ENCODE measurements around the gene LHX4. TPM values are rescaled to one million over a fixed set of nuclear protein-coding genes. Genes with fewer than 3 reads are reported as not detected.
A peak's percentile ranks its signal among the peaks of the same experiment; 100 is the strongest.

The LHX4 gene
- total and polyA plus RNA-seq, 2 of the 13 experiments (the other 11 are each of a cell fraction or from before 2014, with no cell fraction given), result 0.03 to 0.07 TPM

DNA sequence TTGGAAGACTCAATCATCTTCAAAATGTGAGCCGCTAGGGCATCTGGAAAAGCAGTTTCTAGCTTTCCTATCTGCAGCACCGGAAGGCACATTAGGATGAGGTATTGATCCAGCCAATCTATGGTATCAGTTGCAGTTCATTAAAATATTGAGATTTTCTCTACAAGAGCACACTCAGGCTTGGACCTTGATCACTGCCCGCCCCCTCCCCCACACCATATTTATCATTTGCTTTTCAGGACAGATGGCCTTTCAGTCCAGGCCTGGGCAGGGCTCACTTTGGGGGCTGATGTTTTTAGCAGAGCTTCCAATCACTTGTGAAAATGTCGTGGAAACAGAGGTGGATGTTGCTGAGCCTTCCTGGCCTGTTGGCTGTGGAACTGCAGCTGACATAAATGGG, 17.5 kb downstream of the LHX4 start (continued):
- TF ChIP-seq, protein P1, sequence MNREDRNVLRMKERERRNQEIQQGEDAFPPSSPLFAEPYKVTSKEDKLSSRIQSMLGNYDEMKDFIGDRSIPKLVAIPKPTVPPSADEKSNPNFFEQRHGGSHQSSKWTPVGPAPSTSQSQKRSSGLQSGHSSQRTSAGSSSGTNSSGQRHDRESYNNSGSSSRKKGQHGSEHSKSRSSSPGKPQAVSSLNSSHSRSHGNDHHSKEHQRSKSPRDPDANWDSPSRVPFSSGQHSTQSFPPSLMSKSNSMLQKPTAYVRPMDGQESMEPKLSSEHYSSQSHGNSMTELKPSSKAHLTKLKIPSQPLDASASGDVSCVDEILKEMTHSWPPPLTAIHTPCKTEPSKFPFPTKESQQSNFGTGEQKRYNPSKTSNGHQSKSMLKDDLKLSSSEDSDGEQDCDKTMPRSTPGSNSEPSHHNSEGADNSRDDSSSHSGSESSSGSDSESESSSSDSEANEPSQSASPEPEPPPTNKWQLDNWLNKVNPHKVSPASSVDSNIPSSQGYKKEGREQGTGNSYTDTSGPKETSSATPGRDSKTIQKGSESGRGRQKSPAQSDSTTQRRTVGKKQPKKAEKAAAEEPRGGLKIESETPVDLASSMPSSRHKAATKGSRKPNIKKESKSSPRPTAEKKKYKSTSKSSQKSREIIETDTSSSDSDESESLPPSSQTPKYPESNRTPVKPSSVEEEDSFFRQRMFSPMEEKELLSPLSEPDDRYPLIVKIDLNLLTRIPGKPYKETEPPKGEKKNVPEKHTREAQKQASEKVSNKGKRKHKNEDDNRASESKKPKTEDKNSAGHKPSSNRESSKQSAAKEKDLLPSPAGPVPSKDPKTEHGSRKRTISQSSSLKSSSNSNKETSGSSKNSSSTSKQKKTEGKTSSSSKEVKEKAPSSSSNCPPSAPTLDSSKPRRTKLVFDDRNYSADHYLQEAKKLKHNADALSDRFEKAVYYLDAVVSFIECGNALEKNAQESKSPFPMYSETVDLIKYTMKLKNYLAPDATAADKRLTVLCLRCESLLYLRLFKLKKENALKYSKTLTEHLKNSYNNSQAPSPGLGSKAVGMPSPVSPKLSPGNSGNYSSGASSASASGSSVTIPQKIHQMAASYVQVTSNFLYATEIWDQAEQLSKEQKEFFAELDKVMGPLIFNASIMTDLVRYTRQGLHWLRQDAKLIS (CRISPR knock-in tag; IDR thresholded peaks at IDR 0.05), result no peak
- TF ChIP-seq ZNF572 (CRISPR knock-in tag; IDR thresholded peaks at IDR 0.05) (no peak), SALL1 (CRISPR knock-in tag; IDR thresholded peaks at IDR 0.05) (0 out of 2 replicates have a peak, but pooled peaks have one; percentile 7), MTA3 (CRISPR knock-in tag; IDR thresholded peaks at IDR 0.05) (no peak), ZNF234 (CRISPR knock-in tag; conservative IDR thresholded peaks at IDR 0.05) (no peak), PCBP2 (optimal IDR thresholded peaks at IDR 0.05; ENCODE audit: low read depth, low read length, poor library complexity, severe bottlenecking) (no peak)
- TF ChIP-seq, protein P2, sequence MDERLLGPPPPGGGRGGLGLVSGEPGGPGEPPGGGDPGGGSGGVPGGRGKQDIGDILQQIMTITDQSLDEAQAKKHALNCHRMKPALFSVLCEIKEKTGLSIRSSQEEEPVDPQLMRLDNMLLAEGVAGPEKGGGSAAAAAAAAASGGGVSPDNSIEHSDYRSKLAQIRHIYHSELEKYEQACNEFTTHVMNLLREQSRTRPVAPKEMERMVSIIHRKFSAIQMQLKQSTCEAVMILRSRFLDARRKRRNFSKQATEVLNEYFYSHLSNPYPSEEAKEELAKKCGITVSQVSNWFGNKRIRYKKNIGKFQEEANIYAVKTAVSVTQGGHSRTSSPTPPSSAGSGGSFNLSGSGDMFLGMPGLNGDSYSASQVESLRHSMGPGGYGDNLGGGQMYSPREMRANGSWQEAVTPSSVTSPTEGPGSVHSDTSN (CRISPR knock-in tag; IDR thresholded peaks at IDR 0.05), result no peak

DNA sequence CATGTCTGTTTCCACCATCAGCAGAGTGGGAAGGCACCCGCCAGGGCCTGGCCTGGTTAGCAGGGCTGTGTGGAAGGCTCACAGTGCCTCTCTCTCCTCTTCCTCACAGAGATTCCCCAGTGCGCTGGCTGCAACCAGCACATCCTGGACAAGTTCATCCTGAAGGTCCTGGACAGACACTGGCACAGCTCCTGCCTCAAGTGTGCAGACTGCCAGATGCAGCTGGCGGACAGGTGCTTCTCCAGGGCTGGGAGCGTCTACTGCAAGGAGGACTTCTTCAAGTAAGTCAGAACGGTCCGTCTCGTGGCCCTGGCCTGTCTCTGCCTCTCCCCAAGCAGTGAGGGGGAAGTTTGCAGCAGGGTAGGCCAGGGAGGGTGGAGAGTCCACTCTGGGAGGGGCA, 18.1 kb downstream of the LHX4 start:
- FAIRE-seq (no peak), DNase-seq (ENCODE audit: low spot score) (no peak), ATAC-seq (peak; percentile 27)
- no peaks in the 10 kb centered on the region for H3K36me3 ChIP-seq (replicated peaks in 1 of 2; ENCODE audit: control insufficient read depth in 1 of 2, insufficient read depth in 2 of 2, low read length in 2 of 2)
- WGBS (ENCODE audit: low lambda C conversion rate), result 67% methylated on average over 1 of the region's 7 CpGs
- peaks cover 71% of the 10 kb centered on the region for H3K4me1 ChIP-seq (ENCODE audit: insufficient read depth, low read length)
- ChIA-PET POLR2A (no interaction called here), CTCF (ENCODE audit: low intra/inter-chr PET ratio, low total read pairs) (no interaction called here)
- no peaks in the 10 kb centered on the region for H4K20me1 ChIP-seq (ENCODE audit: insufficient read depth, low read length)
- H2AFZ ChIP-seq (ENCODE audit: low read length), result no peak overlapping the region
- H3K9me3 ChIP-seq (ENCODE audit: low read length), result no peaks in the 10 kb centered on the region
- H3K27me3 ChIP-seq (ENCODE audit: control insufficient read depth in 1 of 2, insufficient read depth in 2 of 2, low read length in 2 of 2), result no peaks in the 10 kb centered on the region; a peak in 2 of 5 replicates
- BruUV-seq (replicated peaks), result no TSS peak
- H3K9ac ChIP-seq (ENCODE audit: insufficient read depth, low read depth, low read length), result no peak overlapping the region
- intact Hi-C loops (cut with micrococcal nuclease; ENCODE audit: unreplicated experiment) (loop anchor here (10.0 kb wide), 1 partner anchor 63 kb away; no protein-coding TSS in a partner anchor), in situ Hi-C loops (cut with HindIII; ENCODE audit: extremely low pct_ligation_motif_present, low pct_unique_long_range_greater_than_20kb) (no loop called here)
- H3K79me2 ChIP-seq (ENCODE audit: insufficient read depth, low read length), result no peaks in the 10 kb centered on the region
- H3K4me2 ChIP-seq (ENCODE audit: low read depth, low read length), result peak overlapping the region; percentile 45
- no peak overlapping the region for H3K27ac ChIP-seq (ENCODE audit: extremely low read length, insufficient read depth, low read length)
- H3K4me3 ChIP-seq (replicated peaks in 1 of 3; ENCODE audit: insufficient read depth in 1 of 3, low read depth in 2 of 3, low read length in 3 of 3), result peak overlapping the region in 1 of 3 experiments; percentile 33; a peak in 1 of 6 replicates
- TF ChIP-seq SALL1 (CRISPR knock-in tag; IDR thresholded peaks at IDR 0.05), result 0 out of 2 replicates have a peak, but pooled peaks have one; percentile 5
- peak; percentile 8 for TF ChIP-seq ZNF781 (CRISPR knock-in tag; IDR thresholded peaks at IDR 0.05; ENCODE audit: borderline replicate concordance, not compliant biosample characterization)
- TF ChIP-seq, protein P3, sequence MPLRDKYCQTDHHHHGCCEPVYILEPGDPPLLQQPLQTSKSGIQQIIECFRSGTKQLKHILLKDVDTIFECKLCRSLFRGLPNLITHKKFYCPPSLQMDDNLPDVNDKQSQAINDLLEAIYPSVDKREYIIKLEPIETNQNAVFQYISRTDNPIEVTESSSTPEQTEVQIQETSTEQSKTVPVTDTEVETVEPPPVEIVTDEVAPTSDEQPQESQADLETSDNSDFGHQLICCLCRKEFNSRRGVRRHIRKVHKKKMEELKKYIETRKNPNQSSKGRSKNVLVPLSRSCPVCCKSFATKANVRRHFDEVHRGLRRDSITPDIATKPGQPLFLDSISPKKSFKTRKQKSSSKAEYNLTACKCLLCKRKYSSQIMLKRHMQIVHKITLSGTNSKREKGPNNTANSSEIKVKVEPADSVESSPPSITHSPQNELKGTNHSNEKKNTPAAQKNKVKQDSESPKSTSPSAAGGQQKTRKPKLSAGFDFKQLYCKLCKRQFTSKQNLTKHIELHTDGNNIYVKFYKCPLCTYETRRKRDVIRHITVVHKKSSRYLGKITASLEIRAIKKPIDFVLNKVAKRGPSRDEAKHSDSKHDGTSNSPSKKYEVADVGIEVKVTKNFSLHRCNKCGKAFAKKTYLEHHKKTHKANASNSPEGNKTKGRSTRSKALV (CRISPR knock-in tag; IDR thresholded peaks at IDR 0.05), result peak; percentile 3; the same call in 1 of the 2 replicates
- TF ChIP-seq, protein P4, sequence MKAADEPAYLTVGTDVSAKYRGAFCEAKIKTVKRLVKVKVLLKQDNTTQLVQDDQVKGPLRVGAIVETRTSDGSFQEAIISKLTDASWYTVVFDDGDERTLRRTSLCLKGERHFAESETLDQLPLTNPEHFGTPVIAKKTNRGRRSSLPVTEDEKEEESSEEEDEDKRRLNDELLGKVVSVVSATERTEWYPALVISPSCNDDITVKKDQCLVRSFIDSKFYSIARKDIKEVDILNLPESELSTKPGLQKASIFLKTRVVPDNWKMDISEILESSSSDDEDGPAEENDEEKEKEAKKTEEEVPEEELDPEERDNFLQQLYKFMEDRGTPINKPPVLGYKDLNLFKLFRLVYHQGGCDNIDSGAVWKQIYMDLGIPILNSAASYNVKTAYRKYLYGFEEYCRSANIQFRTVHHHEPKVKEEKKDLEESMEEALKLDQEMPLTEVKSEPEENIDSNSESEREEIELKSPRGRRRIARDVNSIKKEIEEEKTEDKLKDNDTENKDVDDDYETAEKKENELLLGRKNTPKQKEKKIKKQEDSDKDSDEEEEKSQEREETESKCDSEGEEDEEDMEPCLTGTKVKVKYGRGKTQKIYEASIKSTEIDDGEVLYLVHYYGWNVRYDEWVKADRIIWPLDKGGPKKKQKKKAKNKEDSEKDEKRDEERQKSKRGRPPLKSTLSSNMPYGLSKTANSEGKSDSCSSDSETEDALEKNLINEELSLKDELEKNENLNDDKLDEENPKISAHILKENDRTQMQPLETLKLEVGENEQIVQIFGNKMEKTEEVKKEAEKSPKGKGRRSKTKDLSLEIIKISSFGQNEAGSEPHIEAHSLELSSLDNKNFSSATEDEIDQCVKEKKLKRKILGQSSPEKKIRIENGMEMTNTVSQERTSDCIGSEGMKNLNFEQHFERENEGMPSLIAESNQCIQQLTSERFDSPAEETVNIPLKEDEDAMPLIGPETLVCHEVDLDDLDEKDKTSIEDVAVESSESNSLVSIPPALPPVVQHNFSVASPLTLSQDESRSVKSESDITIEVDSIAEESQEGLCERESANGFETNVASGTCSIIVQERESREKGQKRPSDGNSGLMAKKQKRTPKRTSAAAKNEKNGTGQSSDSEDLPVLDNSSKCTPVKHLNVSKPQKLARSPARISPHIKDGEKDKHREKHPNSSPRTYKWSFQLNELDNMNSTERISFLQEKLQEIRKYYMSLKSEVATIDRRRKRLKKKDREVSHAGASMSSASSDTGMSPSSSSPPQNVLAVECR (CRISPR knock-in tag; IDR thresholded peaks at IDR 0.05; ENCODE audit: borderline replicate concordance), result no peak
- TF ChIP-seq PITX1 (CRISPR knock-in tag; IDR thresholded peaks at IDR 0.05), result 0 out of 2 replicates have a peak, but pooled peaks have one; percentile 22
